Measurements from ENCODE around the gene MAP2. TPM values are rescaled to one million over a fixed set of nuclear protein-coding genes. Genes with fewer than 3 reads are reported as not detected.

Gene MAP2
- total RNA-seq, 1 experiment from 2014 or later: 7.4 TPM

DNA sequence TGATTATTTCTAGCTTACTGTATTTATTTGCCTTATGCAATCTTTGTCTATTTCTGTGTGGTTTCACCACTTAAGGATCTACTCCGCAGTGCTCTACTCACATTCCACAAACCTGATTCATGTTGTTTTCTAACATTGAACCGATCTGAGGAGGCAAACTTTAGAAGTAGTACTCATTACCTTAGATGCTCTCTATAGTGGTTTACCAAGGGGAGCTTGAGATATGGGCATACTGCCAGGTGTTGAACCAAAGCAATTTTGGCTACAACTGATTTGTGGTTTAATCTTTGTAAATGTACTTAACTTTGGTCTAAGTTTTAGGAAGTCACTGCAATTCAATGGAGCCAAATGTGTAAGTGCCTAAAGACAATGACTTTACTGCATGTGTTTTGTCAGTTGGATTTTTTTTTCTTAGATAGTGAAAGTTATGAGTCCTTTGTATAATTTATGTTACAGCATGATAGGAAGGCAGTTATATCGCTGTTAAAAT lies 50.1 kb downstream of the MAP2 start (continued):
- TF ChIP-seq SP1 (IDR thresholded peaks at IDR 0.05; ENCODE audit: low read depth) (peak; percentile 66), RAD21 (IDR thresholded peaks at IDR 0.05; ENCODE audit: low read depth) (no peak), JUND (IDR thresholded peaks at IDR 0.05) (peak; percentile 76), YY1 (IDR thresholded peaks at IDR 0.05; ENCODE audit: extremely low read depth, insufficient replicate concordance, low read depth, low read length) (no peak)
- TF ChIP-seq, protein P1, sequence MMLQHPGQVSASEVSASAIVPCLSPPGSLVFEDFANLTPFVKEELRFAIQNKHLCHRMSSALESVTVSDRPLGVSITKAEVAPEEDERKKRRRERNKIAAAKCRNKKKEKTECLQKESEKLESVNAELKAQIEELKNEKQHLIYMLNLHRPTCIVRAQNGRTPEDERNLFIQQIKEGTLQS (IDR thresholded peaks at IDR 0.05): 0 out of 2 replicates have a peak, but pooled peaks have one; percentile 21

- no peak overlapping the region for H3K9ac ChIP-seq (ENCODE audit: low read length)
- TF ChIP-seq CBX3 (IDR thresholded peaks at IDR 0.05; ENCODE audit: low read depth) (no peak), EZH2phosphoT487 (IDR thresholded peaks at IDR 0.05; ENCODE audit: borderline replicate concordance) (no peak), TCF7L2 (IDR thresholded peaks at IDR 0.05; ENCODE audit: borderline replicate concordance, extremely low read depth, insufficient read depth, insufficient read length) (no peak), YY1 (IDR thresholded peaks at IDR 0.05; ENCODE audit: extremely low read depth, insufficient replicate concordance, low read depth, low read length) (no peak), ZFX (IDR thresholded peaks at IDR 0.05) (no peak), CTCF (IDR thresholded peaks at IDR 0.05 in 2 of 3, conservative IDR thresholded peaks at IDR 0.05 in 1 of 3; ENCODE audit: borderline replicate concordance in 1 of 3, insufficient read depth in 1 of 3, low read depth in 2 of 3, low read length in 2 of 3) (no peak), FOSL1 (IDR thresholded peaks at IDR 0.05; ENCODE audit: low read depth) (no peak), MAX (IDR thresholded peaks at IDR 0.05) (no peak), ZNF274 (IDR thresholded peaks at IDR 0.05; ENCODE audit: low read depth, low read length) (no peak), ELF1 (IDR thresholded peaks at IDR 0.05; ENCODE audit: borderline replicate concordance, low read depth) (no peak), SRF (IDR thresholded peaks at IDR 0.05; ENCODE audit: low read depth) (no peak)
- TF ChIP-seq, protein P1 (IDR thresholded peaks at IDR 0.05): no peak
- TF ChIP-seq, protein P2, sequence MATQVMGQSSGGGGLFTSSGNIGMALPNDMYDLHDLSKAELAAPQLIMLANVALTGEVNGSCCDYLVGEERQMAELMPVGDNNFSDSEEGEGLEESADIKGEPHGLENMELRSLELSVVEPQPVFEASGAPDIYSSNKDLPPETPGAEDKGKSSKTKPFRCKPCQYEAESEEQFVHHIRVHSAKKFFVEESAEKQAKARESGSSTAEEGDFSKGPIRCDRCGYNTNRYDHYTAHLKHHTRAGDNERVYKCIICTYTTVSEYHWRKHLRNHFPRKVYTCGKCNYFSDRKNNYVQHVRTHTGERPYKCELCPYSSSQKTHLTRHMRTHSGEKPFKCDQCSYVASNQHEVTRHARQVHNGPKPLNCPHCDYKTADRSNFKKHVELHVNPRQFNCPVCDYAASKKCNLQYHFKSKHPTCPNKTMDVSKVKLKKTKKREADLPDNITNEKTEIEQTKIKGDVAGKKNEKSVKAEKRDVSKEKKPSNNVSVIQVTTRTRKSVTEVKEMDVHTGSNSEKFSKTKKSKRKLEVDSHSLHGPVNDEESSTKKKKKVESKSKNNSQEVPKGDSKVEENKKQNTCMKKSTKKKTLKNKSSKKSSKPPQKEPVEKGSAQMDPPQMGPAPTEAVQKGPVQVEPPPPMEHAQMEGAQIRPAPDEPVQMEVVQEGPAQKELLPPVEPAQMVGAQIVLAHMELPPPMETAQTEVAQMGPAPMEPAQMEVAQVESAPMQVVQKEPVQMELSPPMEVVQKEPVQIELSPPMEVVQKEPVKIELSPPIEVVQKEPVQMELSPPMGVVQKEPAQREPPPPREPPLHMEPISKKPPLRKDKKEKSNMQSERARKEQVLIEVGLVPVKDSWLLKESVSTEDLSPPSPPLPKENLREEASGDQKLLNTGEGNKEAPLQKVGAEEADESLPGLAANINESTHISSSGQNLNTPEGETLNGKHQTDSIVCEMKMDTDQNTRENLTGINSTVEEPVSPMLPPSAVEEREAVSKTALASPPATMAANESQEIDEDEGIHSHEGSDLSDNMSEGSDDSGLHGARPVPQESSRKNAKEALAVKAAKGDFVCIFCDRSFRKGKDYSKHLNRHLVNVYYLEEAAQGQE (IDR thresholded peaks at IDR 0.05; ENCODE audit: low read depth): no peak
- H3K79me2 ChIP-seq (ENCODE audit: insufficient read depth, low read length): no peaks in the 10 kb centered on the region
- no peaks in the 10 kb centered on the region for H3K27me3 ChIP-seq (ENCODE audit: insufficient read depth, low read length)
- H3K4me1 ChIP-seq (ENCODE audit: control insufficient read depth in 1 of 2, insufficient read depth in 2 of 2, low read length in 2 of 2): peaks cover 30 to 31% of the 10 kb centered on the region in 2 experiments
- ATAC-seq: no peak
- no peak overlapping the region for H3K27ac ChIP-seq (ENCODE audit: low read depth, low read length)
- no peaks in the 10 kb centered on the region for H3K9me2 ChIP-seq (ENCODE audit: insufficient read depth)
- intact Hi-C loops (cut with micrococcal nuclease): no loop called here
- H3K36me3 ChIP-seq (ENCODE audit: control insufficient read depth in 1 of 2, insufficient read depth in 2 of 2, low read length in 2 of 2): no peaks in the 10 kb centered on the region
- POLR2A ChIA-PET: no interaction called here
- RAD21 ChIA-PET (ENCODE audit: low non-redundant PET in 1 of 2, low total read pairs in 2 of 2, uncharacterized antibody in 2 of 2, unreplicated experiment in 2 of 2): no interaction called here
- CTCF ChIA-PET: interaction anchor here (2.0 kb wide), 1 partner anchor 51 kb away, joined by 4 read pairs; the partner anchor contains the start of gene MAP2
- no peaks in the 10 kb centered on the region for H3K9me3 ChIP-seq (ENCODE audit: control insufficient read depth in 1 of 2, insufficient read depth in 1 of 2, low read depth in 1 of 2, low read length in 2 of 2)
- H3K4me2 ChIP-seq (ENCODE audit: low read length): no peak overlapping the region
- BruUV-seq (replicated peaks): no TSS peak
- H4K20me1 ChIP-seq (ENCODE audit: insufficient read depth): no peaks in the 10 kb centered on the region
- no peak for DNase-seq (ENCODE audit: low read depth, low spot score)
- no peak overlapping the region for H3K4me3 ChIP-seq (replicated peaks in 1 of 2; ENCODE audit: low read depth in 1 of 2, low read length in 2 of 2)
- no peak overlapping the region for H2AFZ ChIP-seq (ENCODE audit: low read depth, low read length, poor library complexity, severe bottlenecking)
Measured at GRCh38 chr2:209474960-209475359, 51.1 kb downstream of the MAP2 start.
